ENCODE results near the gene PDIA6.
"Not testable (repeated sequence)": the region's sequence is repeated elsewhere in the genome, so short reads cannot be mapped to it uniquely, and the experiment has no call there.

Gene PDIA6

DNA sequence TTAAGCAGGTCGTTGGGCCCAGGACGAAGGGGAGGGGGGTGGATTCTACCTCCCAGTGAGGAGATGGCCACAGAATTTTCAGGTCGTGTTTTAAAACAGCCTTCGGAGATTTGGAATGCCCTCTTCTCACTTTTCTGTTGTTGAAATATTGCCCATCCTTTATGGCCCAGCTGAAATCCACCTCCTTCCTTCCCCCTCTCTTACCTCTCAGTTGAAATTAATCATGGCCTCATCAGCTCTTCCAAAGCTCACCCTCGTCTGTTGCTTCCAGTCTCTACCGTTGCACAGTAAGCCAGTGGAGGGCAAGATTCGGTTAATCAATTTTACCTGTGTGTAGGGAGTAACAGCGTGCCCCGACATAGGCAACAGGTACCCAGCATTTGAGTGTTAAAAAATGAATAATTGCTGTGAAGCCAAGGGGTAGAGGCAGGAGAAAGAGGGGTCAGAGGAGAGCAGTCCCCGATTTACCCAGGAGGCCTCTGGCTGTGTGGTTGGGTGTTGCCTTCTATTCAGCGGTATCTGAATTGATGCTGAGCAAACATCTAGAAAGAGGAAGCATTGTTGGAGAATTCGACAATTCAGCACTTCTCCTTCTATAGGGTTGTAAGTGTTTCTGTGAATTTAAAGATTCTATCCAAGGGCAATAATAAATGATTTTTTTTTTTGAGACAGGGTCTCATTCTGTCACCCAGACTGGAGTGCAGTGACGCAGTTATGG, 8.6 kb upstream of the PDIA6 start:
- Histone ChIP-seq H4K20me1 (ENCODE audit: insufficient read depth) (no peaks in the 10 kb centered on the region), H3K4me2 (no peak overlapping the region), H3K27ac (no peak overlapping the region), H3K4me3 (IDR thresholded peaks at IDR 0.05; ENCODE audit: insufficient read depth, low read depth, low read length) (no peak overlapping the region), H3K27me3 (ENCODE audit: insufficient read depth, low read depth) (no peaks in the 10 kb centered on the region), H2AFZ (ENCODE audit: low read depth) (no peak overlapping the region), H3K4me1 (ENCODE audit: low read depth, poor library complexity, severe bottlenecking) (no peaks in the 10 kb centered on the region), H3K79me2 (ENCODE audit: insufficient read depth, low read depth) (no peaks in the 10 kb centered on the region), H3K9ac (no peak overlapping the region), H3K36me3 (ENCODE audit: insufficient read depth) (no peaks in the 10 kb centered on the region)
- TF ChIP-seq, protein P1, sequence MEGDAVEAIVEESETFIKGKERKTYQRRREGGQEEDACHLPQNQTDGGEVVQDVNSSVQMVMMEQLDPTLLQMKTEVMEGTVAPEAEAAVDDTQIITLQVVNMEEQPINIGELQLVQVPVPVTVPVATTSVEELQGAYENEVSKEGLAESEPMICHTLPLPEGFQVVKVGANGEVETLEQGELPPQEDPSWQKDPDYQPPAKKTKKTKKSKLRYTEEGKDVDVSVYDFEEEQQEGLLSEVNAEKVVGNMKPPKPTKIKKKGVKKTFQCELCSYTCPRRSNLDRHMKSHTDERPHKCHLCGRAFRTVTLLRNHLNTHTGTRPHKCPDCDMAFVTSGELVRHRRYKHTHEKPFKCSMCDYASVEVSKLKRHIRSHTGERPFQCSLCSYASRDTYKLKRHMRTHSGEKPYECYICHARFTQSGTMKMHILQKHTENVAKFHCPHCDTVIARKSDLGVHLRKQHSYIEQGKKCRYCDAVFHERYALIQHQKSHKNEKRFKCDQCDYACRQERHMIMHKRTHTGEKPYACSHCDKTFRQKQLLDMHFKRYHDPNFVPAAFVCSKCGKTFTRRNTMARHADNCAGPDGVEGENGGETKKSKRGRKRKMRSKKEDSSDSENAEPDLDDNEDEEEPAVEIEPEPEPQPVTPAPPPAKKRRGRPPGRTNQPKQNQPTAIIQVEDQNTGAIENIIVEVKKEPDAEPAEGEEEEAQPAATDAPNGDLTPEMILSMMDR (conservative IDR thresholded peaks at IDR 0.05; ENCODE audit: low read depth, low read length) = no peak

DNA sequence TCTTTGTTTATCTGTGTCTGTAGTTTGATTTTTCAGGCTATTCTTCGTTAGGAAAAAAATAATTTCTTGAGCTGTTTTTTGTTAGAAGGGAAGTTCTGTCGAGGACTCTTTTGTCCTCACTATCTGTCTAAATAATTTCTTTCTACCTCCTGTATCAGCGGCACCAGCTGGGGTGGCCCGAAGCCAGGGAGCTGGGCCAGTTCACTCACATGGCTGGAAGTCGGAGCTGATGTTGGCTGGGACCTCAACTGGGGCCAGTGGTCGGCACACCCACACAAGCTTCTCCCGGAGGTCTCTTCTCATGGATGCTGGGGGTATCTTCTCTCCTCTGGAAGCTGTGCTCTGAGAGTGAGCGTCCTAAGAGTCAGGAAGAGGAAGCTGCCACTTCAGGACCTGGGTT, 8.0 kb upstream of the PDIA6 start:
- Histone ChIP-seq H3K36me3 (ENCODE audit: insufficient read depth) (no peaks in the 10 kb centered on the region), H3K79me2 (ENCODE audit: insufficient read depth, low read depth) (no peaks in the 10 kb centered on the region), H3K27ac (no peak overlapping the region), H3K4me3 (IDR thresholded peaks at IDR 0.05; ENCODE audit: insufficient read depth, low read depth, low read length) (no peak overlapping the region), H3K4me1 (ENCODE audit: low read depth, poor library complexity, severe bottlenecking) (no peaks in the 10 kb centered on the region), H3K9ac (no peak overlapping the region), H2AFZ (ENCODE audit: low read depth) (no peak overlapping the region), H4K20me1 (ENCODE audit: insufficient read depth) (no peaks in the 10 kb centered on the region), H3K27me3 (ENCODE audit: insufficient read depth, low read depth) (no peaks in the 10 kb centered on the region), H3K4me2 (no peak overlapping the region)
- TF ChIP-seq, protein P1 (conservative IDR thresholded peaks at IDR 0.05; ENCODE audit: low read depth, low read length) = no peak

DNA sequence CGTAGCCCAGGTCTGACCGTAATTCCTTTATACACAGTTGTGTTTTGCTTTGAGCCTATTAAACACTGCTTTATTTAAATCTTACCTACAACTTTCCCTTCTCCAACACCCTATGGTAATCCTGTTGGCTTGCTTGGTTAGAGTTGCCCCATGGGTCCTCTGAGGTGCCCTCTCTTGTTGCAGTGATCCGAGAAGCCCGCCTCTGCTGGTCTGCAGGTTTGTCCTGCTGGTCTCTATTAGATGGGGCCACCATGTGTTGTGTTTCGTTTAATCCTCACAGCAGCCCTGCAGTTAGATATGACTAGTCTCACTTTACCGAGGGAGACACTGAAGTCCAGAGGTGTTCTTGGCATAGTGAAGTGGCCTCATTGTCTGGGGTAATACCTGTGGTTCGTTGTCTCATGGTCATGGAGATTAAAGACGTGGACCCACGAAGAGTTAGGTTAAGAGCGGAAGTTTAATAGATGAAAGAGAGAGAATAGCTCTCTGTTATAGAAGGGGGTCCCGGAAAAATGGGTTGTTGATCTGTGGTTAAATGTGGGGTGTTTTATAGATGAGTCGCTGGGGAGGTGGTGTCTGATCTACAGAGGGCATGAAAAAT, 7.2 kb upstream of the PDIA6 start:
- Histone ChIP-seq H3K9ac (no peak overlapping the region), H3K79me2 (ENCODE audit: insufficient read depth, low read depth) (no peaks in the 10 kb centered on the region), H3K36me3 (ENCODE audit: insufficient read depth) (no peaks in the 10 kb centered on the region), H2AFZ (ENCODE audit: low read depth) (no peak overlapping the region), H3K4me2 (no peak overlapping the region), H3K27ac (no peak overlapping the region), H3K4me3 (IDR thresholded peaks at IDR 0.05; ENCODE audit: insufficient read depth, low read depth, low read length) (no peak overlapping the region), H3K27me3 (ENCODE audit: insufficient read depth, low read depth) (no peaks in the 10 kb centered on the region), H3K4me1 (ENCODE audit: low read depth, poor library complexity, severe bottlenecking) (no peaks in the 10 kb centered on the region), H4K20me1 (ENCODE audit: insufficient read depth) (no peaks in the 10 kb centered on the region)
- TF ChIP-seq, protein P1 (conservative IDR thresholded peaks at IDR 0.05; ENCODE audit: low read depth, low read length) = no peak

DNA sequence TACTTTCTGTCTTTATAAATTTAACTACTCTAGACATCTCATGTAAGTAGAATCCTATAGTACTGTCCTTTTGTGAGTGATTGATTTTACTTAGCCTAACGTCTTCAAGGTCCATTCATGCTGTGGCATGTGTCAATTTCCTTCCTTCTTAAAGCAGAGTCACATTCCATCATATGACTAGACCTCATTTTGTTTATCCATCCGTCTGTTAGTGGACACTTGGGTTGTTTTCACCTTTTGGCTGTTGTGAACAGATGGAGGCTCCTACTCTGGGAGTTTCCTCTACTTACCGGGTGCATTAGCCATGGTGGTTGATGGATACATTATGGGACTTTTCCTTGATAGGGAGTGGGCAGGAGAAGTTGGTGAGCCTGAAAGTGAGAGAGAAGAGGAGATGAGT, 6.4 kb upstream of the PDIA6 start:
- TF ChIP-seq, protein P1 (conservative IDR thresholded peaks at IDR 0.05; ENCODE audit: low read depth, low read length) = no peak
- Histone ChIP-seq H2AFZ (ENCODE audit: low read depth) (no peak overlapping the region), H3K79me2 (ENCODE audit: insufficient read depth, low read depth) (no peaks in the 10 kb centered on the region), H3K4me1 (ENCODE audit: low read depth, poor library complexity, severe bottlenecking) (no peaks in the 10 kb centered on the region), H3K27me3 (ENCODE audit: insufficient read depth, low read depth) (no peaks in the 10 kb centered on the region), H3K4me3 (IDR thresholded peaks at IDR 0.05; ENCODE audit: insufficient read depth, low read depth, low read length) (no peak overlapping the region), H3K36me3 (ENCODE audit: insufficient read depth) (no peaks in the 10 kb centered on the region), H3K4me2 (no peak overlapping the region), H3K27ac (no peak overlapping the region), H4K20me1 (ENCODE audit: insufficient read depth) (no peaks in the 10 kb centered on the region), H3K9ac (no peak overlapping the region)

DNA sequence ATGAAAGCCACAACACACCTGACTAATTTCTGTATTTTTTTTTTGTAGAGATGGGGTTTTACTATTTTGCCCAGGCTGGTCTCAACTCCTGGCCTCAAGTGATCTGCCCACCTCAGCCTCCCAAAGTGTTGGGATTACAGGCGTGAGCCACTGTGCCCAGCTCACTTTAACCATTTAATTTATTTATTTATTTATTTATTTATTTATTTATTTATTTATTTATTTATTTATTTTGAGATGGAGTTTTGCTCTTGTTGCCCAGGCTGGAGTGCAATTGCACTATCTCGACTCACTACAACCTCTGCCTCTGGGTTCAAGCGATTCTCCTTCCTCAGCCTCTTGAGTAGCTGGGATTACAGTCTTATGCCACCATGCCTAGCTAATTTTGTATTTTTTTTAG, 5.7 kb upstream of the PDIA6 start:
- not testable (repeated sequence) for H4K20me1 ChIP-seq (ENCODE audit: insufficient read depth); H3K27me3 ChIP-seq (ENCODE audit: insufficient read depth, low read depth); H3K4me1 ChIP-seq (ENCODE audit: low read depth, poor library complexity, severe bottlenecking); H3K4me3 ChIP-seq (IDR thresholded peaks at IDR 0.05; ENCODE audit: insufficient read depth, low read depth, low read length); H3K4me2 ChIP-seq; H2AFZ ChIP-seq (ENCODE audit: low read depth); H3K36me3 ChIP-seq (ENCODE audit: insufficient read depth); H3K9ac ChIP-seq; H3K27ac ChIP-seq; H3K79me2 ChIP-seq (ENCODE audit: insufficient read depth, low read depth)
